Ishikawa (cell line): ENCODE data around the gene FSTL1.
A peak's percentile ranks its signal among the peaks of the same experiment; 100 is the strongest.

Source experiments
- CEBPB ChIP-seq: IDR thresholded peaks from 2 replicates; pipeline ENCODE4 v1.6.1; 2012
- CREB1 ChIP-seq: IDR thresholded peaks from 2 replicates; pipeline ENCODE4 v1.6.1; 2012; ENCODE audit warnings: low read depth
- EGR1 ChIP-seq: IDR thresholded peaks from 2 replicates; pipeline ENCODE4 v1.6.1; 2012
- EP300 ChIP-seq: IDR thresholded peaks from 2 replicates; pipeline ENCODE4 v1.6.1; 2012; ENCODE audit warnings: borderline replicate concordance
- FOXM1 ChIP-seq: IDR thresholded peaks from 2 replicates; pipeline ENCODE4 v1.6.1; 2012; ENCODE audit warnings: low read depth, borderline replicate concordance
- NFIC ChIP-seq: IDR thresholded peaks from 2 replicates; pipeline ENCODE4 v1.6.1; 2012
- RAD21 ChIP-seq: IDR thresholded peaks from 2 replicates; pipeline ENCODE4 v1.6.1; 2012; ENCODE audit warnings: low read depth
- TAF1 ChIP-seq: IDR thresholded peaks from 2 replicates; pipeline ENCODE4 v1.6.1; 2012; ENCODE audit warnings: low read depth, mild to moderate bottlenecking
- TCF12 ChIP-seq: IDR thresholded peaks from 2 replicates; pipeline ENCODE4 v1.6.1; 2012; ENCODE audit warnings: low read depth
- TEAD4 ChIP-seq: IDR thresholded peaks from 2 replicates; pipeline ENCODE4 v1.6.1; 2012
- USF1 ChIP-seq: IDR thresholded peaks from 2 replicates; pipeline ENCODE4 v1.6.1; 2012
- YY1 ChIP-seq: IDR thresholded peaks from 2 replicates; pipeline ENCODE4 v1.6.1; 2012; ENCODE audit warnings: low read depth
- ZBTB7A ChIP-seq: IDR thresholded peaks from 2 replicates; pipeline ENCODE4 v1.6.1; 2012; ENCODE audit warnings: low read depth
- TF ChIP-seq, protein P1 (sequence below): IDR thresholded peaks from 2 replicates; pipeline ENCODE4 v1.6.1; 2012
- TF ChIP-seq, protein P2 (sequence below): IDR thresholded peaks from 2 replicates; pipeline ENCODE4 v1.6.1; 2012; ENCODE audit warnings: low read depth, mild to moderate bottlenecking

Gene FSTL1

DNA sequence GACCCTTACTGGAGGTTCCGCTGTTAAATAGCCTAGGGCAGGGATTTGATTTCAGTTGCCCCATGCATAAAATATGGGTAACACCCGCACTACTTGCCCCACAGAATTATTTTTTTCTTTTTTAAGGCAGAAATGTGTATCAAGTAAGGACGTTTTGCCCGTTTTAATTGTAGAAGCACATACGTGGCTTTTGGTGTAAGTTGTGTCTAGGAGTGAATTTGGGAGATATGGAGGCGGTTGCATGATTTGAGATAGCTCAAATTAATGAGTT lies 101.0 kb downstream of the FSTL1 start:
- TF ChIP-seq TEAD4, result no peak

- TF ChIP-seq TEAD4 (0 out of 2 replicates have a peak, but pooled peaks have one; percentile 4), NFIC (peak; percentile 76), ZBTB7A (peak; percentile 23; the same call in 1 of the 2 replicates), RAD21 (no peak), YY1 (no peak; the same call in 1 of the 2 replicates), TAF1 (peak; percentile 81), CEBPB (no peak), CREB1 (no peak), EGR1 (peak; percentile 4; the same call in 1 of the 2 replicates), TCF12 (peak; percentile 31), FOXM1 (no peak), EP300 (no peak), USF1 (peak; percentile 82)
- TF ChIP-seq, protein P1, sequence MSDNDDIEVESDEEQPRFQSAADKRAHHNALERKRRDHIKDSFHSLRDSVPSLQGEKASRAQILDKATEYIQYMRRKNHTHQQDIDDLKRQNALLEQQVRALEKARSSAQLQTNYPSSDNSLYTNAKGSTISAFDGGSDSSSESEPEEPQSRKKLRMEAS, result peak; percentile 84
- TF ChIP-seq, protein P2, sequence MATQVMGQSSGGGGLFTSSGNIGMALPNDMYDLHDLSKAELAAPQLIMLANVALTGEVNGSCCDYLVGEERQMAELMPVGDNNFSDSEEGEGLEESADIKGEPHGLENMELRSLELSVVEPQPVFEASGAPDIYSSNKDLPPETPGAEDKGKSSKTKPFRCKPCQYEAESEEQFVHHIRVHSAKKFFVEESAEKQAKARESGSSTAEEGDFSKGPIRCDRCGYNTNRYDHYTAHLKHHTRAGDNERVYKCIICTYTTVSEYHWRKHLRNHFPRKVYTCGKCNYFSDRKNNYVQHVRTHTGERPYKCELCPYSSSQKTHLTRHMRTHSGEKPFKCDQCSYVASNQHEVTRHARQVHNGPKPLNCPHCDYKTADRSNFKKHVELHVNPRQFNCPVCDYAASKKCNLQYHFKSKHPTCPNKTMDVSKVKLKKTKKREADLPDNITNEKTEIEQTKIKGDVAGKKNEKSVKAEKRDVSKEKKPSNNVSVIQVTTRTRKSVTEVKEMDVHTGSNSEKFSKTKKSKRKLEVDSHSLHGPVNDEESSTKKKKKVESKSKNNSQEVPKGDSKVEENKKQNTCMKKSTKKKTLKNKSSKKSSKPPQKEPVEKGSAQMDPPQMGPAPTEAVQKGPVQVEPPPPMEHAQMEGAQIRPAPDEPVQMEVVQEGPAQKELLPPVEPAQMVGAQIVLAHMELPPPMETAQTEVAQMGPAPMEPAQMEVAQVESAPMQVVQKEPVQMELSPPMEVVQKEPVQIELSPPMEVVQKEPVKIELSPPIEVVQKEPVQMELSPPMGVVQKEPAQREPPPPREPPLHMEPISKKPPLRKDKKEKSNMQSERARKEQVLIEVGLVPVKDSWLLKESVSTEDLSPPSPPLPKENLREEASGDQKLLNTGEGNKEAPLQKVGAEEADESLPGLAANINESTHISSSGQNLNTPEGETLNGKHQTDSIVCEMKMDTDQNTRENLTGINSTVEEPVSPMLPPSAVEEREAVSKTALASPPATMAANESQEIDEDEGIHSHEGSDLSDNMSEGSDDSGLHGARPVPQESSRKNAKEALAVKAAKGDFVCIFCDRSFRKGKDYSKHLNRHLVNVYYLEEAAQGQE, result no peak
Observed at GRCh38 chr3:120348991-120349854, 101.6 kb downstream of the FSTL1 start, which contains the start of gene LRRC58. Gene LRRC58, minus strand, starts transcription at chr3:120349354. Its CDS starts 111 bp downstream, at chr3:120349243.

- TF ChIP-seq TEAD4, result no peak
- TF ChIP-seq TAF1, result no peak
- TF ChIP-seq TCF12, result no peak
- TF ChIP-seq NFIC, result no peak
- no peak for TF ChIP-seq CREB1
- no peak for TF ChIP-seq CEBPB
- TF ChIP-seq, protein P2, result no peak
- TF ChIP-seq USF1, result no peak
- TF ChIP-seq, protein P1, result no peak
- no peak for TF ChIP-seq YY1
- no peak for TF ChIP-seq EP300
Observed at GRCh38 chr3:120348065-120348990, 102.5 kb downstream of the FSTL1 start.

DNA sequence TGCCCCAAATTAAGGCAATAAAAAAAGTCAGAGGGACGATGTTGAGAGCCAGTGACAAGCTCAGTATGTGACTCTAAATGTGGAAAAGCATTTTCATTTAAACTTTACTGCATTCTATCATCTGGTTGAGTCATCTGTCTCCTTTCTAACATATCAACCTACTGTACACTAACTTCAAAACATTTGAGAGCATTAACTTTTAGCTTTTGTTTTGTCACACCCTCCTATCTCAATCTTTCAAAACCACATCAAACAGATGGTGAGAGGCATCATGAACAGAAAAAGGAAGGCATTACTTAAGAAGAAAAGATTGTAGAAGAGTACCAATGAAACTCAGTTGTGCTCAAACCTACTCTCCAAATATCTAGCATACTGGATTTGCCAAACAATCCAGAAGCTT lies 106.4 kb downstream of the FSTL1 start:
- TF ChIP-seq CEBPB (no peak), TCF12 (no peak), USF1 (no peak), EGR1 (no peak), CREB1 (no peak), ZBTB7A (no peak), TEAD4 (no peak), EP300 (no peak), NFIC (no peak), TAF1 (no peak), FOXM1 (no peak), RAD21 (no peak)
- TF ChIP-seq, protein P2, result no peak
